Small intestine (tissue), 7 donors: ENCODE results near the gene ACD. TPM values are rescaled to one million over a fixed set of nuclear protein-coding genes. Genes with fewer than 3 reads are reported as not detected.

ENCODE experiments used
- DNase-seq, 2 donors: peaks; one replicate each; pipeline versions ENCODE4 v3.0.0 to v3.0.0-alpha.2; 2013
- FAIRE-seq: peaks from 2 replicates; lab custom pipeline; 2012; peaks lifted over from hg19 to GRCh38; lab: Jason Lieb, UNC
- H3K27ac ChIP-seq, 3 donors: one replicate each; pipeline ENCODE4 v1.5.1; 2013; ENCODE audit warnings: low read length in 2 of 3, mild to moderate bottlenecking in 2 of 3, control low read depth in 1 of 3, inconsistent platforms in 1 of 3, low read depth in 1 of 3, moderate library complexity in 1 of 3
- H3K27me3 ChIP-seq, 3 donors: one replicate each; pipeline ENCODE4 v1.6.1; 2013; ENCODE audit warnings: low read length in 3 of 3, inconsistent platforms in 1 of 3; ENCODE audit not compliant: control insufficient read depth in 3 of 3, insufficient read depth in 3 of 3
- H3K36me3 ChIP-seq, 3 donors: one replicate each; pipeline ENCODE4 v1.6.1; 2013; ENCODE audit warnings: low read length in 3 of 3, inconsistent platforms in 1 of 3, low read depth in 1 of 3, mild to moderate bottlenecking in 1 of 3, moderate library complexity in 1 of 3; ENCODE audit not compliant: control insufficient read depth in 3 of 3, insufficient read depth in 2 of 3
- H3K4me1 ChIP-seq, 3 donors: one replicate each; pipeline ENCODE4 v1.6.1; 2013; ENCODE audit warnings: low read length in 2 of 3, inconsistent platforms in 1 of 3, low read depth in 1 of 3, mild to moderate bottlenecking in 1 of 3, moderate library complexity in 1 of 3; ENCODE audit not compliant: control insufficient read depth in 3 of 3, insufficient read depth in 2 of 3
- H3K4me3 ChIP-seq, 3 donors: one replicate each; pipeline ENCODE4 v1.5.1; 2013; ENCODE audit warnings: low read length in 3 of 3, control low read depth in 1 of 3, inconsistent platforms in 1 of 3, low read depth in 1 of 3, mild to moderate bottlenecking in 1 of 3, moderate library complexity in 1 of 3
- H3K9me3 ChIP-seq, 2 donors: one replicate each; pipeline ENCODE4 v1.6.1; 2013; ENCODE audit warnings: low read depth in 1 of 2, low read length in 1 of 2; ENCODE audit not compliant: control insufficient read depth in 2 of 2, insufficient read depth in 1 of 2
- WGBS, 3 donors: extraction: QIAGEN DNeasy Blood & Tissue Kit; methylation state at CpG; one replicate each; pipeline ENCODE4 v1.1.7; 2013; 5-methylcytosine and 5-hydroxymethylcytosine counted together
- polyA plus RNA-seq, 4 donors: library from polyadenylated mRNA; stranded (reverse) in 3 of 4; unstranded in 1 of 4; fragments of 200-250 nt in 3 of 4; fragments of 120-200 nt in 1 of 4; gene quantifications; one replicate each; pipeline versions ENCODE4 v1.2.1 to v1.2.3, GENCODE V29; 2013
- donor health status: healthy with polysubstance abuse.
- donor health status: control.
- donor health status: control.
- donor health status: Bipolar disorder and iron deficiency.
- donor health status: healthy.

Gene ACD
- polyA plus RNA-seq, 4 donors: 7.2 to 31.4 (median 13.7) TPM

DNA sequence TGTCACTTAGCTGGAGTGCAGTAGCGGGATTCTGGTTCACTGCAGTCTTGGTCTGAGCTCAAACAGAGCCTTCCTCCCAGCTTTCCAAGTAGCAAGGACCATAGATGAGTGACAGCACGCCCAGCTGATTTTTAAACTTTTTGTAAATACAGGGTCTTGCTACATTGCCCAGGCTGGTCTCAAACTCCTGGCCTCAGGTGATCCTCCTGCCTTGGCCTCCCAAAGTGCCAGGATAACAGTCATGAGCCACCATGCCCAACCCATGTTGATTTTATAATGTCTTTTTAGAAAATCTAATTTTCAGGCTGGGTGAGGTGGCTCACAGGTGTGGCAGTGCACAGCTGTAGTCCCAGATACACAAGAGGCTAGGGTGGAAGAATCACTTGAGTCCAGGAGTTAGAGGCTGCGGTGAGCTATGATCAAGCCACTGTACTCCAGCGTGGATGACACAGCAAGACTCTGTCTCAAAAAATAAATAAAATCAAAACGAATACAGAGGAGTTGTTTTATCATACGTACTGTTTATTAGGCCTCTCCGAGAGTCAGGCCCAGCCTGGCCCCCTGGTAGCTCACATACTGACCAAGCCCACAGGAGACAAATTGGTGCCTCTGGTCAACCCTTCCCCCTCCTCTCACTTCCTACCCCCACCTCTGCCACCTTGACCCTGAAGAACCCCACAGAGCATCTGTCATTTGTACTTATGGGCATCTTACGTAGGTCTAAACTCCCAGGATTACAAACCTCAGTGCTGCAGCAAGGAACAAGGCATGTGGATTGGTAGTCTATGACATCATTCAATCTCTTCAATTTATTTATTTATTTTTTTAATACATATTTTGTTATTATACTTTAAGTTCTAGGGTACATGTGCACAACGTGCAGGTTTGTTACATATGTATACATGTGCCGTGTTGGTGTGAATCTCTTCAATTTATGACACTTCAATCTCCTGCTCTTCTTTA lies 20.2 kb upstream of the ACD start:
- Histone ChIP-seq H3K36me3 (peaks cover 0 to 9% (median 3%) of the 10 kb centered on the region in 3 donors), H3K4me1 (no peaks in the 10 kb centered on the region), H3K9me3 (no peaks in the 10 kb centered on the region), H3K27me3 (peaks cover 0 to 36% (median 0%) of the 10 kb centered on the region in 3 donors), H3K27ac (no peak overlapping the region), H3K4me3 (no peak overlapping the region)
- no peak for DNase-seq
- FAIRE-seq: no peak
- 91 to 96% (median 93%) methylated on average over 10 of the region's 10 CpGs for WGBS, 3 donors

DNA sequence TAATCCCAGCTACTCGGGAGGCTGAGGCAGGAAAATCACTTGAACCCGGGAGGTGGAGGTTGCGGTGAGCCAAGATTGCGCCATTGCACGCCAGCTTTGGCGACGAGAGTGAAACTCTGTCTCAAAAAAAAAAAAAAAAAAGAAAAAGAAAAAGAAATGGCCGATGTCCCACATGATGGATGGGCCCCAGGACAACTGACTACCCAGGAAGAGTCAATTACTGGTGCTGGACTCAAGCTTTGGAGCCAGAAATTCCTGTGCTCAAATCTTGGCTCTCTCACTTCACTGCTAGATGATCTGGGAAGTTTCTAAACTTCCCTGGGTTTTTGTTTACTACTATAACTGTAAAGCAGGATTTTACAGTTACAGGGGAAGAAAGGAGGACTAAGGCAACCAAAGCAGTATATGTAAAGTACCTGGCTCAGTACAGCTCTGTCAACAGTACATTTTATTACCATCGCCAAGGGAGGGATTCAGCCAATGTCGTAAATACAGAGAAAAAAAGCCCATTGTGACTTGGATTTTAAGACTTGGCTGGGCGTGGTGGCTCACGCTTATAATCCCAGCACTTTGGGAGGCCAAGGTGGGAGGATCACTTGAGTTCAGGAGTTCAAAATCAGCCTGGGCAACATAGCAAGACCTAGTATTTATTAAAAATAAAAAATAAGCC lies 18.4 kb upstream of the ACD start:
- Histone ChIP-seq H3K4me3 (no peak overlapping the region), H3K27me3 (peaks cover 0 to 35% (median 0%) of the 10 kb centered on the region in 3 donors), H3K27ac (no peak overlapping the region), H3K9me3 (no peaks in the 10 kb centered on the region), H3K4me1 (no peaks in the 10 kb centered on the region), H3K36me3 (peaks cover 0 to 11% (median 3%) of the 10 kb centered on the region in 3 donors)
- DNase-seq (no peak), FAIRE-seq (no peak)
- 74 to 84% (median 81%) methylated on average over 12 of the region's 12 CpGs for WGBS, 3 donors

DNA sequence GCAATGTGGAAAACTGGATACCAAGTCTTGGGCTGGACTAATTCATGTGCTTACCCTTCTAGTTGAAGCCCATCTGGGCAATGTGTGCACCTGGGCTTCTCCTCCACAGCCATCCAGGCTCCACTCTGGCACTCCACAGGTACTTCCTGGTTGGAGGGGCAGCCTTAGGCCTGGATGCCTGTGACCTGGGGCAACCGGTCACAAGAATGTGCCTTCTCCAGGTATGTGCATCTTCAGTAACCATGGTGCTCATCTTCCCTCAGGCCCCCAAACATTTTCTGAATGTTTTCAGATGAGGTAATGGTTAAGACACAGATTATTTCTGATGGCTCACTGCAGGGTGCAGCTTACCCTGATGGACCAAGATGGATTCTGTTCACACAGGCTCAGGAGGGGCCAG lies 17.7 kb upstream of the ACD start:
- Histone ChIP-seq H3K36me3 (peaks cover 0 to 9% (median 3%) of the 10 kb centered on the region in 3 donors), H3K9me3 (no peaks in the 10 kb centered on the region), H3K4me1 (peaks cover 0 to 3% (median 0%) of the 10 kb centered on the region in 3 donors), H3K27ac (no peak overlapping the region), H3K4me3 (no peak overlapping the region), H3K27me3 (peaks cover 0 to 35% (median 0%) of the 10 kb centered on the region in 3 donors)
- WGBS, 3 donors: 92 to 100% (median 99%) methylated on average over 1 of the region's 1 CpG
- no peak for FAIRE-seq
- no peak for DNase-seq

DNA sequence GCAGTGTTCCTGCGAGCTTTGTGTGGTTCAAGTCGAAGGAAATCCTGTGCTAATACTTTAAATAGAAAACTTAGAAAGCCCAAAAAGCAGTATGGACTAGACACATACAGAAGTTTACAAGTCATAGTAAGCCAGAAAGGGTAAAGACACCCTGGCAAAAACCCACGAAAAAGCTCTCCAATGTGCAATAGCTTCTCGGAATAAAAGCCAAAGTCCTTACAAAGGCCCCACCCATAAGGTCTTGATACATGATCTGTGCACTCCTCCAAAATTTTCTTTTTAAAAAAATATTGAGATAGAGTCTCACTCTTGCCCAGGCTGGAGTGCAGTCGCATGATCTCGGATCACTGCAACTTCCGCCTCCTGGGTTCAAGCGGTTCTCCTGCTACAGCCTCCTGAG lies 16.9 kb upstream of the ACD start:
- Histone ChIP-seq H3K27me3 (peaks cover 0 to 38% (median 0%) of the 10 kb centered on the region in 3 donors), H3K4me1 (peaks cover 0 to 3% (median 0%) of the 10 kb centered on the region in 3 donors), H3K4me3 (no peak overlapping the region), H3K36me3 (peaks cover 0 to 9% (median 3%) of the 10 kb centered on the region in 3 donors), H3K9me3 (no peaks in the 10 kb centered on the region), H3K27ac (no peak overlapping the region)
- DNase-seq (no peak), FAIRE-seq (no peak)
- 67 to 76% (median 74%) methylated on average over 8 of the region's 8 CpGs for WGBS, 3 donors

DNA sequence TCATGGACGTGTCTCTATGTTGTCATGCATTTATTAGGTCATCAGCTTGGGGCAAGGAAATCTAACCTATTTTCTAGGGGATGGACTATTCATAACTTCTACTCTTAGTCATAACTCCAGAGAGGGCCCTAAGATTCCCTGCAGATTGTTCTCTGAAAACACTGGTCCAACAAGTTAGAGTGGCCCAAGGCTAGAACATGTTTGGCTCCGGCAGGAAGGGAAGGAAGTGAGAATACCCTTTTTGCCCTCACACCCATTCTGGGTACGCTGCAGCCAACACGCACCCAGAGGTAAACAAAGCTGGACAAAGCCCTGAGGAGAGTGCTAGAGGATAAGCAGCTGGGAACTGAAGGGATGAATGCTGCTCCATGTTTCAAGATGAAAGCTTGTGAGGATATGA lies 16.5 kb upstream of the ACD start:
- DNase-seq (no peak), FAIRE-seq (no peak)
- WGBS, 3 donors: 82 to 86% (median 84%) methylated on average over 4 of the region's 4 CpGs
- H3K27me3 ChIP-seq: peaks cover 0 to 34% (median 0%) of the 10 kb centered on the region in 3 donors
- H3K9me3 ChIP-seq: no peaks in the 10 kb centered on the region
- no peak overlapping the region for H3K4me3 ChIP-seq
- H3K4me1 ChIP-seq: peaks cover 0 to 3% (median 0%) of the 10 kb centered on the region in 3 donors
- no peak overlapping the region for H3K27ac ChIP-seq
- peaks cover 0 to 9% (median 3%) of the 10 kb centered on the region in 3 donors for H3K36me3 ChIP-seq

DNA sequence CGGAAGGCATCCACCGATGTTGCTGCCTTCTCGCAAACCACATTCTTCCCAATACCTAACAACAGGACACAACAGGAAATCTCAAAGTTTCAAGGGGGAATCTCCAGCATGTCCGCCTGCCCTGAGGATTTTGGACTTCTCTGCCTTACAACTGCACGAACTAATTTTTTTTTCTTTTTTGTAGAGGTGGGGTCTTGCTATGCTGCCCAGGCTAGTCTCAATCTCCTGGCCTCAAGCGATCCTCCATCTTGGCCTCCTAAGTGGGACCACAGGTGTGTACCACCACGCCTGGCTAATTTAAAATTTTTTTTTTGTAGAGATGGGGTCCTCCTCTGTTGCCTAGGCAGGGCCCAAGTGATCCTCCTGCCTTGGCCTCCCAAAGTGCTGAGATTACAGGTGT lies 15.9 kb upstream of the ACD start:
- 96 to 99% (median 96%) methylated on average over 7 of the region's 7 CpGs for WGBS, 3 donors
- FAIRE-seq: no peak
- Histone ChIP-seq H3K4me3 (no peak overlapping the region), H3K4me1 (peaks cover 0 to 3% (median 0%) of the 10 kb centered on the region in 3 donors), H3K27me3 (peaks cover 0 to 32% (median 0%) of the 10 kb centered on the region in 3 donors), H3K36me3 (peaks cover 0 to 9% (median 2%) of the 10 kb centered on the region in 3 donors), H3K9me3 (no peaks in the 10 kb centered on the region), H3K27ac (no peak overlapping the region)
- no peak for DNase-seq

DNA sequence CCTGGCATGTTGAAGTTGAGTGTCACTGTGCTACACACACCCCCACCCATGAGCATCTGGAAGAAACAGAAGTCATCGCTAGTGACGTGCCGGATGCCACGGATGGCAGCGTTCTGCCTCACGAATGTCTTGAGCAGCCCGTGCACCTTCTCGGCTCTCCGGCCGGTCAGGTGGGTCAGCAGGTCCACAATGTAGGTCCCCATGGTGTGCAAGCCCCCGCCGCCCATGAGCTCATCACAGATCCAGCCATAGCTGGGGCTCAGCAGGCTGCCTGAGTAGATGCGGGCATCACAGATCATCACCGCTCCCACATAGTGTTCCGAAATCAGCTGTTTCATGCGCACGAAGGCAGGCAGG lies 15.5 kb upstream of the ACD start:
- 94 to 98% (median 96%) methylated on average over 17 of the region's 17 CpGs for WGBS, 3 donors
- Histone ChIP-seq H3K27me3 (peaks cover 0 to 34% (median 0%) of the 10 kb centered on the region in 3 donors), H3K4me3 (no peak overlapping the region), H3K36me3 (peaks cover 0 to 9% (median 0%) of the 10 kb centered on the region in 3 donors), H3K27ac (no peak overlapping the region), H3K9me3 (no peaks in the 10 kb centered on the region), H3K4me1 (peaks cover 0 to 3% (median 0%) of the 10 kb centered on the region in 3 donors)
- DNase-seq (no peak), FAIRE-seq (no peak)

DNA sequence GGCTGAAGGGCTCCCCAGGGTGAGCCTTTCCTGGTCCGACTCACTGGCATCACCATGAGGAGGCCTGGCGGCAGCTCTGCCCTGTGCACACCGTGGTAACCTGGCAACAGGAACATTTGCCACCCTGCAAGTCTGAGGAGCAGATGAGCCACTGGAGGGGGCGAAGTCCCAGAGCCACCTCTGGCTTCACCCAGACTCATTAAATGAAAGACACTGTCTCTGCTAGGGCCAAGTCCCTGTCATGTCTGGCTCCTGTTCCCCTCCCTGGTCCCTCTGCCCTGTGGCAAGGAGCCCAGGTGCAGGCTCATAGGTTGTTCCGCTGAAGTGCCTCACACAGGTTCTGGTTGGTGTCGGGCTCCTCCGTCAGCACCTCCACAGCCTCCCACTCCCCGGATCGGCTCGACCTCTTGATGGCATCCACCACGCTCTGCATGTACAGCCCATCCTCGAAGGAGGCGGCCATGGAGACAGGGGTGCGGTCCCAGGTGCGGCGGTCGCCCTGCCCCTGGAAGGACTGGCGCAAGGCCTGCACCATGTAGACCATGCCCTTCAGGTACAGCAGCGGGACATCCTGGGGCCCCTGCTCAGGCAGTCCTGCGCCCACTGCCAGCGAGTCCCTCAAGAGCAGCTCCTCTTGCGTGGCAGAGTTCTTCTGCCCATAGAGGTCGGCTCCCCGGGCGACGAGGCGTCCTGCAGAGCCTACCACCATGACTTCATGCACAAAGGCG lies 15.0 kb upstream of the ACD start:
- WGBS, 3 donors: 60 to 93% (median 74%) methylated on average over 28 of the region's 28 CpGs
- H3K9me3 ChIP-seq: no peaks in the 10 kb centered on the region
- peak in 1 of 2 donors; percentile 74 for DNase-seq
- no peak for FAIRE-seq
- H3K27ac ChIP-seq: peak overlapping the region in 1 of 3 donors; percentile 72
- peaks cover 0 to 36% (median 0%) of the 10 kb centered on the region in 3 donors for H3K27me3 ChIP-seq
- H3K4me3 ChIP-seq: no peak overlapping the region
- peaks cover 0 to 3% (median 0%) of the 10 kb centered on the region in 3 donors for H3K4me1 ChIP-seq
- H3K36me3 ChIP-seq: peaks cover 0 to 9% (median 0%) of the 10 kb centered on the region in 3 donors
